WTC11 (cell line): ENCODE data around the gene PLD1.

Source experiments
- CREB1 ChIP-seq: sonication (generic); formaldehyde crosslinking; IDR thresholded peaks from 2 replicates; pipeline ENCODE4 v1.8.0; 2023; ENCODE audit warnings: mild to moderate bottlenecking, missing genetic modification reagents
- CTCF ChIP-seq: fragments of 200-600 bp; IDR thresholded peaks from 2 replicates; pipeline ENCODE4 v1.8.0; 2022; ENCODE audit warnings: antibody characterized with exemption
- STAT6 ChIP-seq: sonication (generic); formaldehyde crosslinking; conservative IDR thresholded peaks from 2 replicates; pipeline ENCODE4 v1.8.1; 2023; ENCODE audit warnings: mild to moderate bottlenecking, low read depth, missing genetic modification reagents, moderate library complexity
- TCF7 ChIP-seq: sonication (generic); formaldehyde crosslinking; IDR thresholded peaks from 2 replicates; pipeline ENCODE4 v1.8.0; 2022; ENCODE audit warnings: mild to moderate bottlenecking, low read depth, missing genetic modification reagents, moderate library complexity
- TF ChIP-seq, protein P1 (sequence below): fragments of 250-450 bp; sonication (Bioruptor Pico); IDR thresholded peaks from 2 replicates; pipeline ENCODE4 v2.1.2; 2022; ENCODE audit warnings: mild to moderate bottlenecking, moderate library complexity

DNA sequence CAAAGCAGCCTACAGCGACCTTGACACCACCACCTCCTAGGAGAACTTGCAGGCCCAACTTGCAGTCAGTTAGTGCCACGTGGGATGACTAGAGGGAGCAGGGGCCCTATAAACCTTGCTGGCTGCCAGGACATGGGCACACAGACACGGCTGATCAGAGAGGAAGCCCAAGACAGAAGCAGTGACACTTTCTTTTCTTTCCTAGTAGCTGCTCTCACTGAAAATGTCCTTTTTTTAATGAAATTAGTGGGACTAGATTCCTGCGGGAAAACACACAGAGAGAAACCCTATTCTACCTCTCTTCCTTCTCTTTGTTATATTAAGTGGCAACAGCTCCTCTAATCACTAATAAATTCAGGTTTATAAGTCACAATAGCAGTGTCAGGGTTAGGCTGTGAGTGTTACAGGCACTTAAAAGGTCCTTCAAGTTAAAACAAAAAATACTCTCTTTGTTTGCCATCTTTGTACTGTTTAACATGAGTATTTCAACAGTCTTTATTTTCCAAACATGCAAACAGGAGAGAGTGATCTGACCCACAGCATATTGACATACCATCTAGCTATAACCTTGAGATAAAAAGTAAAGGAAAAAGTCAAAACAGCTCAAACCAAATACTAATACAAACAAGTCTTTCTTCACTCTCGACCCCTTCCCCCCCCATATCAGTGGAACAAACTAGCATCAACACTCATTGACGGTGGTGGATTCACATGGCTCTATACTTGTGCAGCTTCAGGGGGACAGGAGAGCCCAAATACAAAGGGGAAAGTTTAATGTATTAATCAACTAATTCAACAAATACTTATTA lies 30.7 kb upstream of the PLD1 start:
- no peak for TF ChIP-seq CTCF
- TF ChIP-seq, protein P1, sequence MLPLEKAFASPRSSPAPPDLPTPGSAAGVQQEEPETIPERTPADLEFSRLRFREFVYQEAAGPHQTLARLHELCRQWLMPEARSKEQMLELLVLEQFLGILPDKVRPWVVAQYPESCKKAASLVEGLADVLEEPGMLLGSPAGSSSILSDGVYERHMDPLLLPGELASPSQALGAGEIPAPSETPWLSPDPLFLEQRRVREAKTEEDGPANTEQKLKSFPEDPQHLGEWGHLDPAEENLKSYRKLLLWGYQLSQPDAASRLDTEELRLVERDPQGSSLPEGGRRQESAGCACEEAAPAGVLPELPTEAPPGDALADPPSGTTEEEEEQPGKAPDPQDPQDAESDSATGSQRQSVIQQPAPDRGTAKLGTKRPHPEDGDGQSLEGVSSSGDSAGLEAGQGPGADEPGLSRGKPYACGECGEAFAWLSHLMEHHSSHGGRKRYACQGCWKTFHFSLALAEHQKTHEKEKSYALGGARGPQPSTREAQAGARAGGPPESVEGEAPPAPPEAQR (CRISPR knock-in tag) = no peak
- no peak for TF ChIP-seq STAT6 (CRISPR knock-in tag)
- TF ChIP-seq CREB1 (CRISPR knock-in tag) = no peak
- no peak for TF ChIP-seq TCF7 (CRISPR knock-in tag)
